Spleen (tissue), 11 donors: ENCODE results near the gene NBDY. TPM values are rescaled to one million over a fixed set of nuclear protein-coding genes. Genes with fewer than 3 reads are reported as not detected.

Source experiments
- DNase-seq: peaks from one replicate; pipeline ENCODE4 v3.0.0-alpha.2; 2020
- H3K27ac ChIP-seq, 8 donors: fragments of 200-600 bp; sonication (generic) in 7 of 8; 1 replicate in 4 of 8; 2 replicates in 4 of 8; pipeline versions ENCODE4 v1.5.0 to v1.8.0; 2016 to 2021; ENCODE audit warnings: inconsistent platforms in 4 of 8, mild to moderate bottlenecking in 4 of 8, moderate library complexity in 1 of 8
- H3K27me3 ChIP-seq, 7 donors: fragments of 200-600 bp; sonication (generic) in 6 of 7; replicated peaks in 1 of 7; 1 replicate in 4 of 7; 2 replicates in 3 of 7; pipeline versions ENCODE4 v1.5.0 to v1.8.0; 2016 to 2021; ENCODE audit warnings: inconsistent platforms in 3 of 7, mild to moderate bottlenecking in 1 of 7
- H3K36me3 ChIP-seq, 6 donors: fragments of 200-600 bp; sonication (generic) in 5 of 6; 1 replicate in 4 of 6; 2 replicates in 2 of 6; pipeline versions ENCODE4 v1.5.0 to v1.8.0; 2016 to 2021; ENCODE audit warnings: inconsistent platforms in 2 of 6
- H3K4me1 ChIP-seq, 6 donors: fragments of 200-600 bp; sonication (generic) in 5 of 6; 1 replicate in 3 of 6; 2 replicates in 3 of 6; pipeline versions ENCODE4 v1.5.0 to v1.8.0; 2016 to 2021; ENCODE audit warnings: inconsistent platforms in 3 of 6
- H3K4me3 ChIP-seq, 8 donors: fragments of 200-600 bp; sonication (generic) in 7 of 8; 1 replicate in 4 of 8; 2 replicates in 4 of 8; pipeline versions ENCODE4 v1.5.0 to v1.8.0; 2016 to 2021; ENCODE audit warnings: inconsistent platforms in 4 of 8, mild to moderate bottlenecking in 4 of 8, moderate library complexity in 2 of 8
- H3K9me3 ChIP-seq, 8 donors: fragments of 200-600 bp; sonication (generic) in 7 of 8; 1 replicate in 4 of 8; 2 replicates in 4 of 8; pipeline versions ENCODE4 v1.5.0 to v1.8.0; 2016 to 2021; ENCODE audit warnings: inconsistent platforms in 4 of 8
- CTCF ChIP-seq, 11 experiments: fragments of 200-600 bp in 7 of 11; fragments of 450-650 bp in 4 of 11; sonication (generic) in 4 of 11; IDR thresholded peaks in 8 of 11; conservative IDR thresholded peaks in 3 of 11; 1 replicate in 7 of 11; 2 replicates in 4 of 11; pipeline versions ENCODE4 v1.4.0 to v1.8.0; 2016 to 2021; ENCODE audit warnings: antibody characterized with exemption in 11 of 11, inconsistent platforms in 4 of 11, mild to moderate bottlenecking in 1 of 11
- POLR2A ChIP-seq, 3 donors: fragments of 450-650 bp; IDR thresholded peaks; one replicate each; pipeline ENCODE4 v1.5.1; 2017; ENCODE audit warnings: antibody characterized with exemption in 3 of 3, mild to moderate bottlenecking in 1 of 3
- POLR2AphosphoS5 ChIP-seq, 3 donors: sonication (generic); formaldehyde crosslinking; IDR thresholded peaks; one replicate each; pipeline ENCODE4 v1.5.1; 2017; ENCODE audit warnings: antibody characterized with exemption in 3 of 3
- WGBS, 5 donors: extraction: QIAGEN DNeasy Blood & Tissue Kit in 3 of 5; methylation state at CpG; one replicate each; pipeline versions ENCODE4 v1.1.5 to v1.1.7; 2013 to 2018; 5-methylcytosine and 5-hydroxymethylcytosine counted together
- intact Hi-C: fragments of 100-400 bp; cut with DNase I; formaldehyde crosslinking; loops from one replicate; pipeline ENCODE4 v1.15.0; 2023; ENCODE audit warnings: low total_unique reads
- polyA plus RNA-seq, 3 donors: library from polyadenylated mRNA; stranded (reverse); fragments of 200-250 nt; gene quantifications; one replicate each; pipeline ENCODE4 v1.2.1, GENCODE V29; 2013
- total RNA-seq, 7 donors: library from RNA; depleted of rRNA in 3 of 7; stranded (reverse); fragments of >200 nt in 3 of 7; fragmentation: NEBNext Ultra II Directional in 4 of 7; extraction: Animal tissue kit (Norgen Biotek cat#: 25700) in 4 of 7; gene quantifications; one replicate each; pipeline versions ENCODE4 v1.1.0 to v1.2.1, GENCODE V29; 2016 to 2021
- donor health status: healthy with polysubstance abuse.
- donor health status: DM: no; HTN: no; CAD: no; lungs with moderate emphysema.
- donor health status: DM: no; HTN: no; CAD: no.
- donor health status: Bipolar disorder and iron deficiency.
- donor health status: healthy.
- donor health status: DM: no; HTN: no; CAD: no.
- donor health status: DM: yes; HTN: yes; CAD: no.

NBDY gene
- total and polyA plus RNA-seq, 10 donors: 15.7 to 46.7 (median 29.4) TPM

- Histone ChIP-seq H3K9me3 (no peaks in the 10 kb centered on the region), H3K36me3 (peaks cover 0 to 4% (median 0%) of the 10 kb centered on the region in 6 donors), H3K4me3 (no peak overlapping the region), H3K27ac (peak overlapping the region in 3 of 8 donors; percentile 77 to 93 (median 88)), H3K27me3 (no peaks in the 10 kb centered on the region), H3K4me1 (peaks cover 28 to 52% (median 43%) of the 10 kb centered on the region in 6 donors)
- WGBS, 5 donors: 77 to 91% (median 88%) methylated on average over 4 to 5 of the region's 5 CpGs
- intact Hi-C loops: no loop called here
- TF ChIP-seq POLR2A (IDR thresholded peaks at IDR 0.05) (no peak), CTCF (IDR thresholded peaks at IDR 0.05 in 8 of 11, conservative IDR thresholded peaks at IDR 0.05 in 3 of 11) (no peak), POLR2AphosphoS5 (IDR thresholded peaks at IDR 0.05) (no peak)
- DNase-seq: peak; percentile 76
These were observed 32.1 kb downstream of the NBDY start for GRCh38 chrX:56761167-56761566.

DNA sequence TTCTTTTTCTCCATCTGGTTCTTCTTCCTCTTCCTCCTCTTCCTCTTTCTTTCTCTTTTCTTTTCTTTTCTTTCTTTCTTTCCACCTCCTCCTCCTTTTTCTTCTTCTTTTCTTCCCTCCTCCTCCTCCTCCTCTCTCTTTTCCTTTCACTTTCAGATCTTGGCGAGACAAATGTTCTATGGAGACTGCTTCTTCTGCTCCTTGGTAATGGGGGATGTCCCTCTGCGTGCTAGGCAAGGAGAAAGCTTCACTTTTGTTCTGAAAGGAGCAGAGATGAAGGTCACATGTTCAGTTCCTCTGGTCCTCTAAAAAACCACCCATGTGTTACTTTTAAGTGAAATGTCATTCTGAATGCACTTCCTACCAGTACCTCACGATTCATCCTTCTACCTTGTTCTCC, 33.2 kb downstream of the NBDY start:
- Histone ChIP-seq H3K9me3 (no peaks in the 10 kb centered on the region), H3K4me3 (peak overlapping the region in 1 of 8 donors; percentile 11), H3K4me1 (peaks cover 32 to 61% (median 50%) of the 10 kb centered on the region in 6 donors), H3K36me3 (peaks cover 0 to 6% (median under 1%) of the 10 kb centered on the region in 6 donors), H3K27me3 (no peaks in the 10 kb centered on the region), H3K27ac (peak overlapping the region in 7 of 8 donors; percentile 10 to 93 (median 77))
- TF ChIP-seq POLR2A (IDR thresholded peaks at IDR 0.05): no peak
- TF ChIP-seq POLR2AphosphoS5 (IDR thresholded peaks at IDR 0.05): no peak
- TF ChIP-seq CTCF (IDR thresholded peaks at IDR 0.05 in 8 of 11, conservative IDR thresholded peaks at IDR 0.05 in 3 of 11): no peak
- intact Hi-C loops: no loop called here
- 19 to 51% (median 34%) methylated on average over 3 of the region's 3 CpGs for WGBS, 5 donors
- DNase-seq: no peak

DNA sequence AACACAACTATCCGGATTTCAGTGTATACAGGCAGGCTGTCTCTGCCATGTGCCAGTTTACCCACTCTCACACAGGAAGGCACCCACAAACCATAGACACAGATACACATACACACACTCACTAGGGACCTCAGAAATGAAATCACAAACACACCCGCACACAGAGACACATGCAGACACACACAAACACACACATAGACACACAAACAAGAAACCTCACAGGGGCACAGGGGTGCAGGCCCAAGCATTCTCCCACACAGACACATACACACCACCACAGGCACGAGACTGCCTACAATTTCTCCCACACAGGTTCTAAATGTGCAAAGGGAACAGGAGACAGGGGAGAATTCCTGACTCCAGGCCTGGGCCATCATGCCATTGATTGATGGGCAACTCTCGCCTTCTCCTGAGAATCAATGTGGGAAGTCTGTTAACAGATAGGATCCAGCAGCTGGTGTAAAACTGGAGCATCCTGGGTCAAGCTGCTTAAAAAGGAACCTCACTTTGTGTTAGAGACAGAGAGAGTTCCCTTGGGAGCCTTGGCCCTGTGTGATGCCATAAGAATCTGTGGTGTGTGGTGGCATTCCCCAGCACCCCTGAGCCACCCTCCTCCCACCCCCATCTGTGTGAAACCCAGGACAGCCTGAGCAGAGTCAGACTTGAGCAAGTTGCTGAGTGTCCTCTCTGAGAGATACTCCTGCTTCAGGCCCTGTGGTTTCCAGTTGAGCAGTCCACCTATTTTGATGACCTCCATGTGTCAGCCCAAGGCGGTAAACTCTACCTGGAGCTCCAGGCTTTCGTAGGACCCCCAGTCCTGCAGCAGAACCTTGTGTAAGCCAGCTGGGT, 33.9 kb downstream of the NBDY start:
- WGBS, 5 donors: 72 to 76% (median 74%) methylated on average over 1 to 6 of the region's 6 CpGs
- no peak for DNase-seq
- H3K4me1 ChIP-seq: peaks cover 32 to 61% (median 50%) of the 10 kb centered on the region in 6 donors
- no peaks in the 10 kb centered on the region for H3K9me3 ChIP-seq
- intact Hi-C loops: no loop called here
- peak overlapping the region in 1 of 8 donors; percentile 82 for H3K4me3 ChIP-seq
- H3K36me3 ChIP-seq: peaks cover 0 to 9% (median 2%) of the 10 kb centered on the region in 6 donors
- no peak for TF ChIP-seq CTCF (IDR thresholded peaks at IDR 0.05 in 8 of 11, conservative IDR thresholded peaks at IDR 0.05 in 3 of 11)
- no peak for TF ChIP-seq POLR2A (IDR thresholded peaks at IDR 0.05)
- no peak for TF ChIP-seq POLR2AphosphoS5 (IDR thresholded peaks at IDR 0.05)
- no peaks in the 10 kb centered on the region for H3K27me3 ChIP-seq
- peak overlapping the region; percentile 10 to 93 (median 82) for H3K27ac ChIP-seq

DNA sequence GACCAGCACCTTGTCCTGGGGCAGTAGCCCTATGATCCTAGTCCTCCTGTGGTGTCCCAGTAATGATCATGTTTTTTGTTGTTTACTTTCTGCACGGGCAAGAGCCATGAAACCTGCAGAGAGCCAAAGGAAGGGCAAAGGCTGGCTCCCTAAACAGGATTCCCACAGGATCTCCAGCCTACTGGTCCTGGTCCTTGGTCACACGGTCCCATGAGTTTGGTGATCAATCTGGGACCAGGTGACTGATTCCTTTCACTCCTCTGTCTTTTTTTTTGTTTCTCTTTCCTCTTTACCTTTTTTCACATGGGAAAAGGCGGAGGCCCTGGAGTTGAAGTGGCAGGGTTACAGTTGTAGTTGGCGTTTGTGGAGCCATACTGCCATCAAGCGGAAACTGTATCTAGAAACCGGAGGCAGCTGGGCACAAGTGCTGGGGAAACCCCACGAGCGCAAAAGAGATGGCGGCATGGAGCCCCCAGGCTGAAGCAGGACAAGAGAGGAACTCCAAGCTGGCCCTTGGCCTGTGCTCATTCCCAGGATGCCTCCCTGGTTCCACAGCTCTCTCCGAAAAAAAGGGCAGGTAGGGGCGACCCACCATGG, 34.6 kb downstream of the NBDY start:
- no peak for TF ChIP-seq POLR2AphosphoS5 (IDR thresholded peaks at IDR 0.05)
- TF ChIP-seq CTCF (IDR thresholded peaks at IDR 0.05 in 8 of 11, conservative IDR thresholded peaks at IDR 0.05 in 3 of 11): peak in 6 of 11 experiments; percentile 23 to 72 (median 44)
- TF ChIP-seq POLR2A (IDR thresholded peaks at IDR 0.05): no peak
- Histone ChIP-seq H3K27ac (peak overlapping the region in 7 of 8 donors; percentile 73 to 93 (median 86)), H3K36me3 (peaks cover 0 to 9% (median 2%) of the 10 kb centered on the region in 6 donors), H3K4me3 (peak overlapping the region in 6 of 8 donors; percentile 1 to 82 (median 60)), H3K27me3 (no peaks in the 10 kb centered on the region), H3K4me1 (peaks cover 32 to 61% (median 50%) of the 10 kb centered on the region in 6 donors), H3K9me3 (no peaks in the 10 kb centered on the region)
- intact Hi-C loops: no loop called here
- peak; percentile 90 for DNase-seq
- WGBS, 5 donors: 44 to 82% (median 68%) methylated on average over 9 to 11 of the region's 11 CpGs
